ENCODE measurements around the gene EIF4E2. TPM values are rescaled to one million over a fixed set of nuclear protein-coding genes. Genes with fewer than 3 reads are reported as not detected.

EIF4E2 gene
- total and polyA plus RNA-seq, 2 donors (not counting 3 experiments of a cell fraction or from before 2014, with no cell fraction given): 50.0 to 96.5 TPM

DNA sequence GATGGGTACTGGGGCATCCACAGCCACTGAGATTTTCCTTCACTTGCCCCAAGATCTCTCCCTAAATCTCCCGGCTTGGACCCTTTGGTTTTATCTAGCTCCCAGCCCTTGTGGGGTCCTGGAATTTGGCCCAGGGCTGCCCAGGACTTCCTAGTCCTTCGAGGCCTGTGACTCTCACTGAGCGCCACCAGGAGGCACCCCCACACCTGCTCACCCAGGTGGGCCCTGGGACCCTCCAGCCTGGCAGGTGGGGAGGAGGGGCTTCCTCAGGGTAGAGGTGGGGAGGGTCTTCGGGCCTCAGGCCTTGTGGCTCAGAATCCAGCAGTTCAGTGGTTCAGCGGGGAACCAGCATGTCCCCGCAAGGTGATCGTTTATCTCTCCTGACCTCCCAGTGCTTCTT is 42.2 kb upstream of the EIF4E2 start:
- no peaks in the 10 kb centered on the region for H4K20me1 ChIP-seq (replicated peaks; ENCODE audit: control insufficient read depth, extremely low read depth, insufficient read depth, low read length)
- H3K36me3 ChIP-seq (ENCODE audit: control insufficient read depth in 2 of 2, extremely low read depth in 1 of 2, insufficient read depth in 2 of 2, low read length in 2 of 2): no peaks in the 10 kb centered on the region
- H3K9ac ChIP-seq (replicated peaks; ENCODE audit: extremely low read depth, insufficient read depth, low read length): no peak overlapping the region
- H3K4me2 ChIP-seq (ENCODE audit: insufficient read depth, low read length): no peak overlapping the region
- H3K9me3 ChIP-seq (replicated peaks; ENCODE audit: control insufficient read depth, insufficient read depth, low read length): no peaks in the 10 kb centered on the region
- no peaks in the 10 kb centered on the region for H3K79me2 ChIP-seq (ENCODE audit: control insufficient read depth, insufficient read depth, low read length)
- ChIA-PET CTCF (interaction anchor here (1.0 kb wide), 1 partner anchor 144 kb away, joined by 4 read pairs; no protein-coding TSS in a partner anchor), POLR2A (no interaction called here)
- peaks cover 27 to 32% of the 10 kb centered on the region in 2 experiments for H3K27me3 ChIP-seq (ENCODE audit: control insufficient read depth in 2 of 2, insufficient read depth in 2 of 2, low read length in 2 of 2)
- FAIRE-seq (no peak), DNase-seq (ENCODE audit: low read depth, low spot score) (no peak)
- H3K9me1 ChIP-seq (replicated peaks; ENCODE audit: control insufficient read depth, extremely low read depth, insufficient read depth, low read length): no peaks in the 10 kb centered on the region
- H2AFZ ChIP-seq (ENCODE audit: low read depth, low read length): no peak overlapping the region
- intact Hi-C loops (cut with micrococcal nuclease): no loop called here
- no peak overlapping the region for H3K4me3 ChIP-seq (replicated peaks in 1 of 3; ENCODE audit: insufficient read depth in 1 of 3, low read depth in 1 of 3, low read length in 3 of 3)
- TF ChIP-seq POLR2A (IDR thresholded peaks at IDR 0.05; ENCODE audit: low read depth, low read length) (no peak), POLR2AphosphoS5 (IDR thresholded peaks at IDR 0.05; ENCODE audit: insufficient read depth, low read depth, low read length) (no peak), GATA2 (IDR thresholded peaks at IDR 0.05; ENCODE audit: insufficient read depth, insufficient read length, low read depth, low read length) (no peak), EZH2 (IDR thresholded peaks at IDR 0.05; ENCODE audit: borderline replicate concordance, low read depth, low read length, severe bottlenecking) (no peak), MYC (IDR thresholded peaks at IDR 0.05; ENCODE audit: low read depth, low read length) (no peak), FOS (IDR thresholded peaks at IDR 0.05; ENCODE audit: borderline replicate concordance, insufficient read depth, low read length) (no peak), JUN (IDR thresholded peaks at IDR 0.05; ENCODE audit: borderline replicate concordance, insufficient read depth, insufficient read length, low read depth) (no peak), CTCF (IDR thresholded peaks at IDR 0.05; ENCODE audit: extremely low read depth in 1 of 2, insufficient read depth in 1 of 2, low read depth in 1 of 2, low read length in 2 of 2) (no peak)
- TF ChIP-seq, protein P1, sequence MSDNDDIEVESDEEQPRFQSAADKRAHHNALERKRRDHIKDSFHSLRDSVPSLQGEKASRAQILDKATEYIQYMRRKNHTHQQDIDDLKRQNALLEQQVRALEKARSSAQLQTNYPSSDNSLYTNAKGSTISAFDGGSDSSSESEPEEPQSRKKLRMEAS (IDR thresholded peaks at IDR 0.05; ENCODE audit: insufficient read depth, insufficient read length): no peak
- dilution Hi-C loops (cut with MboI; ENCODE audit: extremely low pct_ligation_motif_present, low sequenced_read_pairs): no loop called here
- BruUV-seq (replicated peaks): no TSS peak
- H3K4me1 ChIP-seq (ENCODE audit: control insufficient read depth, extremely low read depth, insufficient read depth, low read length): no peaks in the 10 kb centered on the region
- no peak overlapping the region for H3K27ac ChIP-seq (ENCODE audit: insufficient read depth, low read depth, low read length)

Measured in endothelial cell of umbilical vein (primary cell).